CD4-positive, alpha-beta T cell treated with Interleukin-6 at 100 ng/mL for 8 hours (primary cell): ENCODE results near the gene ZSCAN1.
A peak's percentile ranks its signal among the peaks of the same experiment; 100 is the strongest.

Experiments
- DNase-seq: peaks from one replicate; pipeline ENCODE4 v3.0.0-alpha.2; 2020; ENCODE audit warnings: mixed read lengths, low spot score

Gene ZSCAN1

GRCh38 chr19:58084596-58085347, 50.9 kb downstream of the ZSCAN1 start:
- no peak for DNase-seq

- no peak for DNase-seq
These were observed 51.6 kb downstream of the ZSCAN1 start for GRCh38 chr19:58085348-58085875.

- DNase-seq = no peak
These were observed 53.2 kb downstream of the ZSCAN1 start for GRCh38 chr19:58086825-58087710.

- no peak for DNase-seq
These were observed 54.8 kb downstream of the ZSCAN1 start for GRCh38 chr19:58088521-58089052.

GRCh38 chr19:58089846-58090245, 56.0 kb downstream of the ZSCAN1 start:
- no peak for DNase-seq

- no peak for DNase-seq
These were observed 57.6 kb downstream of the ZSCAN1 start for GRCh38 chr19:58091251-58091995.

- DNase-seq = no peak
These were observed 59.2 kb downstream of the ZSCAN1 start for GRCh38 chr19:58093071-58093470.

- no peak for DNase-seq
These were observed 61.5 kb downstream of the ZSCAN1 start for GRCh38 chr19:58095328-58095727.

GRCh38 chr19:58096884-58097283, 63.1 kb downstream of the ZSCAN1 start:
- no peak for DNase-seq

- no peak for DNase-seq
These were observed 63.5 kb downstream of the ZSCAN1 start for GRCh38 chr19:58097349-58097748.

- DNase-seq = peak; percentile 96
These were observed 64.2 kb downstream of the ZSCAN1 start, which contains the start of gene ZSCAN18 for GRCh38 chr19:58097781-58098681. Gene ZSCAN18 (minus strand): TSS chr19:58098231. CDS start chr19:58090267, 7,964 bp downstream.

GRCh38 chr19:58098682-58098998, 64.8 kb downstream of the ZSCAN1 start:
- no peak for DNase-seq
